HEK293 (cell line): ENCODE measurements around the gene KRT80.

Experiments used
- CTCF ChIA-PET: fragments of 350-600 bp; formaldehyde crosslinking; extraction: SDS; loops from one replicate; lab custom pipeline; 2021; ENCODE audit warnings: antibody characterized with exemption; lab: Yijun Ruan, JAX
- POLR2A ChIA-PET: fragments of 300-600 bp; formaldehyde crosslinking; extraction: SDS; loops from one replicate; lab custom pipeline; 2020; ENCODE audit warnings: antibody characterized with exemption, inconsistent platforms; lab: Yijun Ruan, JAX
- H3K27ac ChIP-seq: fragments of 200-500 bp; sonication (Bioruptor generic); 2 replicates; pipeline ENCODE4 v1.5.1; 2014; ENCODE audit warnings: low read depth, low read length, control low read depth, inconsistent platforms; ENCODE audit errors: extremely low read depth
- H3K36me3 ChIP-seq, 2 experiments: fragments of 200-500 bp in 1 of 2; sonication (Bioruptor generic) in 1 of 2; 1 replicate in 1 of 2; 2 replicates in 1 of 2; pipeline ENCODE4 v1.5.1; 2014 to 2017; ENCODE audit warnings: inconsistent platforms in 2 of 2, low read length in 2 of 2; ENCODE audit not compliant: control insufficient read depth in 2 of 2, insufficient read depth in 1 of 2
- H3K4me1 ChIP-seq: fragments of 200-500 bp; sonication (Bioruptor generic); 2 replicates; pipeline ENCODE4 v1.5.1; 2014; ENCODE audit warnings: mild to moderate bottlenecking, low read length, inconsistent platforms; ENCODE audit not compliant: control insufficient read depth, insufficient read depth
- H3K4me3 ChIP-seq: 2 replicates; pipeline ENCODE4 v1.5.1; 2011; ENCODE audit warnings: low read depth, mild to moderate bottlenecking, control low read depth, low read length, moderate library complexity
- H3K9me3 ChIP-seq: fragments of 200-500 bp; sonication (Bioruptor generic); 2 replicates; pipeline ENCODE4 v1.5.1; 2014; ENCODE audit warnings: low read depth, low read length, inconsistent platforms; ENCODE audit not compliant: control insufficient read depth, insufficient read depth
- ELK4 ChIP-seq: IDR thresholded peaks from 2 replicates; pipeline ENCODE4 v1.6.1; 2011; ENCODE audit warnings: mild to moderate bottlenecking, low read depth, low read length, borderline replicate concordance
- GLIS1 ChIP-seq: fragments of 450-650 bp; formaldehyde crosslinking; IDR thresholded peaks from 2 replicates; pipeline ENCODE4 v1.5.1; 2016; ENCODE audit warnings: missing biosample characterization, missing genetic modification characterization
- GLIS2 ChIP-seq: fragments of 450-650 bp; formaldehyde crosslinking; IDR thresholded peaks from 2 replicates; pipeline ENCODE4 v1.5.1; 2016; ENCODE audit warnings: missing biosample characterization, missing genetic modification characterization
- OSR2 ChIP-seq: fragments of 450-650 bp; formaldehyde crosslinking; IDR thresholded peaks from 2 replicates; pipeline ENCODE4 v1.5.1; 2016; ENCODE audit warnings: missing biosample characterization, missing genetic modification characterization
- OVOL3 ChIP-seq: fragments of 450-650 bp; formaldehyde crosslinking; IDR thresholded peaks from 2 replicates; pipeline ENCODE4 v1.5.1; 2016; ENCODE audit warnings: missing biosample characterization, missing genetic modification characterization
- PRDM1 ChIP-seq: fragments of 450-650 bp; formaldehyde crosslinking; IDR thresholded peaks from 2 replicates; pipeline ENCODE4; 2016; ENCODE audit warnings: missing biosample characterization, missing genetic modification characterization
- SALL2 ChIP-seq: fragments of 450-650 bp; formaldehyde crosslinking; IDR thresholded peaks from 2 replicates; pipeline ENCODE4 v1.5.0; 2017; ENCODE audit warnings: missing biosample characterization, mild to moderate bottlenecking, missing genetic modification characterization, borderline replicate concordance
- SCRT2 ChIP-seq: fragments of 450-650 bp; formaldehyde crosslinking; IDR thresholded peaks from 2 replicates; pipeline ENCODE4 v1.5.1; 2016; ENCODE audit warnings: missing biosample characterization, missing genetic modification characterization
- TRIM28 ChIP-seq: IDR thresholded peaks from 2 replicates; pipeline ENCODE4 v1.6.1; 2011; ENCODE audit warnings: low read length, control low read depth, borderline replicate concordance
- ZFHX2 ChIP-seq: fragments of 450-650 bp; formaldehyde crosslinking; conservative IDR thresholded peaks from 2 replicates; pipeline ENCODE4 v1.5.1; 2016; ENCODE audit warnings: missing biosample characterization, missing genetic modification characterization
- ZIC2 ChIP-seq: fragments of 450-650 bp; formaldehyde crosslinking; IDR thresholded peaks from 2 replicates; pipeline ENCODE4 v1.5.1; 2016; ENCODE audit warnings: missing biosample characterization, missing genetic modification characterization
- ZNF174 ChIP-seq: fragments of 450-650 bp; formaldehyde crosslinking; IDR thresholded peaks from 2 replicates; pipeline ENCODE4 v1.5.0; 2017; ENCODE audit warnings: missing biosample characterization, mild to moderate bottlenecking, missing genetic modification characterization
- ZNF335 ChIP-seq: fragments of 450-650 bp; formaldehyde crosslinking; conservative IDR thresholded peaks from 2 replicates; pipeline ENCODE4 v1.5.1; 2016; ENCODE audit warnings: missing biosample characterization, missing genetic modification characterization
- ZNF341 ChIP-seq: fragments of 450-650 bp; formaldehyde crosslinking; IDR thresholded peaks from 2 replicates; pipeline ENCODE4; 2016; ENCODE audit warnings: low read depth, missing biosample characterization, missing genetic modification characterization
- ZNF350 ChIP-seq: fragments of 450-650 bp; formaldehyde crosslinking; IDR thresholded peaks from 2 replicates; pipeline ENCODE4 v1.5.0; 2017; ENCODE audit warnings: missing biosample characterization, mild to moderate bottlenecking, missing genetic modification characterization
- ZNF404 ChIP-seq: fragments of 450-650 bp; formaldehyde crosslinking; IDR thresholded peaks from 2 replicates; pipeline ENCODE4 v1.5.1; 2017; ENCODE audit warnings: missing biosample characterization, missing genetic modification characterization
- ZNF423 ChIP-seq: fragments of 450-650 bp; formaldehyde crosslinking; IDR thresholded peaks from 2 replicates; pipeline ENCODE4 v1.5.1; 2016; ENCODE audit warnings: missing biosample characterization, missing genetic modification characterization
- ZNF629 ChIP-seq: fragments of 450-650 bp; formaldehyde crosslinking; IDR thresholded peaks from 2 replicates; pipeline ENCODE4 v1.5.1; 2017; ENCODE audit warnings: missing biosample characterization, missing genetic modification characterization
- ZNF768 ChIP-seq: fragments of 450-650 bp; formaldehyde crosslinking; IDR thresholded peaks from 2 replicates; pipeline ENCODE4 v1.5.1; 2018; ENCODE audit warnings: missing biosample characterization, mild to moderate bottlenecking, missing genetic modification characterization
- TF ChIP-seq, protein P1 (sequence below): fragments of 450-650 bp; formaldehyde crosslinking; IDR thresholded peaks from 2 replicates; pipeline ENCODE4 v1.5.1; 2016; ENCODE audit warnings: missing biosample characterization, missing genetic modification characterization
- TF ChIP-seq, protein P2 (sequence below): fragments of 450-650 bp; formaldehyde crosslinking; IDR thresholded peaks from 2 replicates; pipeline ENCODE4 v1.5.1; 2016; ENCODE audit warnings: missing biosample characterization, missing genetic modification characterization
- TF ChIP-seq, protein P3 (sequence below): fragments of 450-650 bp; formaldehyde crosslinking; IDR thresholded peaks from 2 replicates; pipeline ENCODE4 v1.5.1; 2016; ENCODE audit warnings: missing biosample characterization, missing genetic modification characterization
- TF ChIP-seq, protein P4 (sequence below): fragments of 450-650 bp; formaldehyde crosslinking; IDR thresholded peaks from 2 replicates; pipeline ENCODE4 v1.5.1; 2016; ENCODE audit warnings: missing biosample characterization, missing genetic modification characterization

KRT80 gene

DNA sequence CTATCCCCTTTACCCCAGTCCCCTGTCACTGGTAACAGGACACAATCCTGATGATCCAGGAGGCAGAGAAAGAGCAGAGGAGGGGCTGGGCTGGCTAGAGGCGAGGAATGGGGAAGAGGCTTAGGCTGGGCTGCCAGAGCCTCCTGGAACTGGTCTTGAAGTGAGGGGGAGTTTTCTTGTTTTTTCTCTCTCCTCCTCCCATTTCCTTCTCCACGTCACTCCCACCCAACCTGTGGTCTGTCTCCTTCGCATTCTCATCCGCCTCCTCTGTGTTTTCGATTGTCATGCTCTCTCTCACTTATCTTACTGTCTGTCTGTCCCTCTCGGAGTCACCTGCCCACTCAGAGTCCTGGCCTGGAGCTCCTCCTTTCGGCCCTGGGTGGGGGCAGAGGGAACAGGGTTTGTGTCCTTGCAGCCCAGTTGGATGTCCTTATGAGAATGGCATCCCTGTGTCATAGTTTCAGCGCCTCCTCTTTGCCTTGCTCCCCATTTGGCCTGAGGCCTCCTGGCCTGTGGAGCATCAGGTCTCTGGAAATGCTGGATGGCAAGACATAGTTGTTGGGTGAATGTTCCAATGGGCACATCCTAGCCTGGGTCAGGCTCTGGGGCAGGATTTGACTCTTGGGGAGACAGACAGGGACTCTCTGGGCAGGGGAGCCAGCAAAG is 3.4 kb upstream of the KRT80 start (continued):
- TF ChIP-seq, protein P1, sequence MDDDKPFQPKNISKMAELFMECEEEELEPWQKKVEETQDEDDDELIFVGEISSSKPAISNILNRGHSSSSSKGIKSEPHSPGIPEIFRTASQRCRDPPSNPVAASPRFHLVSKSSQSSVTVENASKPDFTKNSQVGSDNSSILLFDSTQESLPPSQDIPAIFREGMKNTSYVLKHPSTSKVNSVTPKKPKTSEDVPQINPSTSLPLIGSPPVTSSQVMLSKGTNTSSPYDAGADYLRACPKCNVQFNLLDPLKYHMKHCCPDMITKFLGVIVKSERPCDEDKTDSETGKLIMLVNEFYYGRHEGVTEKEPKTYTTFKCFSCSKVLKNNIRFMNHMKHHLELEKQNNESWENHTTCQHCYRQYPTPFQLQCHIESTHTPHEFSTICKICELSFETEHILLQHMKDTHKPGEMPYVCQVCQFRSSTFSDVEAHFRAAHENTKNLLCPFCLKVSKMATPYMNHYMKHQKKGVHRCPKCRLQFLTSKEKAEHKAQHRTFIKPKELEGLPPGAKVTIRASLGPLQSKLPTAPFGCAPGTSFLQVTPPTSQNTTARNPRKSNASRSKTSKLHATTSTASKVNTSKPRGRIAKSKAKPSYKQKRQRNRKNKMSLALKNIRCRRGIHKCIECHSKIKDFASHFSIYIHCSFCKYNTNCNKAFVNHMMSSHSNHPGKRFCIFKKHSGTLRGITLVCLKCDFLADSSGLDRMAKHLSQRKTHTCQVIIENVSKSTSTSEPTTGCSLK (tag by site-specific recombination): no peak
- TF ChIP-seq ZNF174 (tag by site-specific recombination): no peak
- TF ChIP-seq GLIS1: no peak

DNA sequence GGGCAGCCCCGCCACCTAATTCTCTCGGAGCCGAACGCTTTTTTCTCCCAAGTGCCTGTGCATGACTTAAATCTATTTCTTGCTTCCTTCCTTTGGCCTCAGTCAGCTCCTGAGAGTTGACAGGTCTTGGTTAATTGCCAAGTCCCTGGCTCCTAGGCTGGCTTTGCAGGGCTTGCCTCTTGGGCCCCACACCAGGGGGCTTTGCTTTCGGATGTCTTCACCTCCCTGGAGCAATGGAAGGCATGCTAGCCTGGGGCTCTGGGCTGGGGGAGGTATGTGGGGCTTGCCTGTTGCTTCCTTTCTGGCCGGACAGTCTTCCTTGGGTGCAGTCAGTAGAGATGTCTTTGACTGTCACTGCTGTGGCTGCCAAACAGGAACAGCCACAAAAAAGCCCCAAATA is 2.2 kb upstream of the KRT80 start:
- CTCF ChIA-PET: interaction anchor here (0.7 to 5.7 kb wide), 10 partner anchors 12 to 113 kb away, joined by 3 to 53 read pairs (median 4); no protein-coding TSS in a partner anchor
- H3K36me3 ChIP-seq: no peaks in the 10 kb centered on the region
- TF ChIP-seq SCRT2 (tag by site-specific recombination) (peak; percentile 47; the same call in 1 of the 2 replicates), ZNF768 (tag by site-specific recombination) (no peak), ZNF629 (tag by site-specific recombination) (no peak), ZNF335 (tag by site-specific recombination) (0 out of 2 replicates have a peak, but pooled peaks have one; percentile 13), ZNF423 (tag by site-specific recombination) (0 out of 2 replicates have a peak, but pooled peaks have one; percentile 13), TRIM28 (no peak), ZIC2 (tag by site-specific recombination) (peak; percentile 28; the same call in 1 of the 2 replicates), ZNF404 (no peak), ZNF350 (tag by site-specific recombination) (no peak), OSR2 (tag by site-specific recombination) (no peak), ZNF341 (no peak), GLIS1 (peak; percentile 58), SALL2 (tag by site-specific recombination) (no peak)
- TF ChIP-seq, protein P2, sequence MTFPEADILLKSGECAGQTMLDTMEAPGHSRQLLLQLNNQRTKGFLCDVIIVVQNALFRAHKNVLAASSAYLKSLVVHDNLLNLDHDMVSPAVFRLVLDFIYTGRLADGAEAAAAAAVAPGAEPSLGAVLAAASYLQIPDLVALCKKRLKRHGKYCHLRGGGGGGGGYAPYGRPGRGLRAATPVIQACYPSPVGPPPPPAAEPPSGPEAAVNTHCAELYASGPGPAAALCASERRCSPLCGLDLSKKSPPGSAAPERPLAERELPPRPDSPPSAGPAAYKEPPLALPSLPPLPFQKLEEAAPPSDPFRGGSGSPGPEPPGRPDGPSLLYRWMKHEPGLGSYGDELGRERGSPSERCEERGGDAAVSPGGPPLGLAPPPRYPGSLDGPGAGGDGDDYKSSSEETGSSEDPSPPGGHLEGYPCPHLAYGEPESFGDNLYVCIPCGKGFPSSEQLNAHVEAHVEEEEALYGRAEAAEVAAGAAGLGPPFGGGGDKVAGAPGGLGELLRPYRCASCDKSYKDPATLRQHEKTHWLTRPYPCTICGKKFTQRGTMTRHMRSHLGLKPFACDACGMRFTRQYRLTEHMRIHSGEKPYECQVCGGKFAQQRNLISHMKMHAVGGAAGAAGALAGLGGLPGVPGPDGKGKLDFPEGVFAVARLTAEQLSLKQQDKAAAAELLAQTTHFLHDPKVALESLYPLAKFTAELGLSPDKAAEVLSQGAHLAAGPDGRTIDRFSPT (tag by site-specific recombination): no peak
- TF ChIP-seq, protein P3, sequence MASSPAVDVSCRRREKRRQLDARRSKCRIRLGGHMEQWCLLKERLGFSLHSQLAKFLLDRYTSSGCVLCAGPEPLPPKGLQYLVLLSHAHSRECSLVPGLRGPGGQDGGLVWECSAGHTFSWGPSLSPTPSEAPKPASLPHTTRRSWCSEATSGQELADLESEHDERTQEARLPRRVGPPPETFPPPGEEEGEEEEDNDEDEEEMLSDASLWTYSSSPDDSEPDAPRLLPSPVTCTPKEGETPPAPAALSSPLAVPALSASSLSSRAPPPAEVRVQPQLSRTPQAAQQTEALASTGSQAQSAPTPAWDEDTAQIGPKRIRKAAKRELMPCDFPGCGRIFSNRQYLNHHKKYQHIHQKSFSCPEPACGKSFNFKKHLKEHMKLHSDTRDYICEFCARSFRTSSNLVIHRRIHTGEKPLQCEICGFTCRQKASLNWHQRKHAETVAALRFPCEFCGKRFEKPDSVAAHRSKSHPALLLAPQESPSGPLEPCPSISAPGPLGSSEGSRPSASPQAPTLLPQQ (tag by site-specific recombination): peak; percentile 42; the same call in 1 of the 2 replicates
- H3K27ac ChIP-seq: no peak overlapping the region
- H3K9me3 ChIP-seq: no peaks in the 10 kb centered on the region
- H3K4me3 ChIP-seq: no peak overlapping the region
- H3K4me1 ChIP-seq: peaks cover 2% of the 10 kb centered on the region; the same call in 1 of the 2 replicates
- POLR2A ChIA-PET: interaction anchor here (0.6 to 1.0 kb wide), 2 partner anchors 87 to 384 kb away, joined by 3 to 9 read pairs; no protein-coding TSS in a partner anchor

- Histone ChIP-seq H3K36me3 (no peaks in the 10 kb centered on the region), H3K9me3 (no peaks in the 10 kb centered on the region), H3K4me1 (peaks cover 2% of the 10 kb centered on the region; the same call in 1 of the 2 replicates), H3K4me3 (no peak overlapping the region), H3K27ac (no peak overlapping the region)
- CTCF ChIA-PET: interaction anchor here (0.7 to 5.7 kb wide), 6 partner anchors 14 to 50 kb away, joined by 3 to 53 read pairs (median 4); no protein-coding TSS in a partner anchor
- POLR2A ChIA-PET: interaction anchor here (0.6 to 1.0 kb wide), 2 partner anchors 87 to 385 kb away, joined by 3 to 9 read pairs; no protein-coding TSS in a partner anchor
- TF ChIP-seq, protein P4, sequence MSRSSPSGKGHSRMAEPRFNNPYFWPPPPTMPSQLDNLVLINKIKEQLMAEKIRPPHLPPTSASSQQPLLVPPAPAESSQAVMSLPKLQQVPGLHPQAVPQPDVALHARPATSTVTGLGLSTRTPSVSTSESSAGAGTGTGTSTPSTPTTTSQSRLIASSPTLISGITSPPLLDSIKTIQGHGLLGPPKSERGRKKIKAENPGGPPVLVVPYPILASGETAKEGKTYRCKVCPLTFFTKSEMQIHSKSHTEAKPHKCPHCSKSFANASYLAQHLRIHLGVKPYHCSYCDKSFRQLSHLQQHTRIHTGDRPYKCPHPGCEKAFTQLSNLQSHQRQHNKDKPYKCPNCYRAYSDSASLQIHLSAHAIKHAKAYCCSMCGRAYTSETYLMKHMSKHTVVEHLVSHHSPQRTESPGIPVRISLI (tag by site-specific recombination): no peak
- TF ChIP-seq OVOL3 (tag by site-specific recombination) (no peak), GLIS2 (0 out of 2 replicates have a peak, but pooled peaks have one; percentile 23), PRDM1 (no peak), ZFHX2 (tag by site-specific recombination) (peak; percentile 47), GLIS1 (no peak), ELK4 (no peak)
Measured at GRCh38 chr12:52193532-52193931, 1.7 kb upstream of the KRT80 start.
